Measurements from ENCODE around the gene RMDN3. TPM values are rescaled to one million over a fixed set of nuclear protein-coding genes. Genes with fewer than 3 reads are reported as not detected.

RMDN3 gene
- total and polyA plus RNA-seq, 2 of the 13 experiments (the other 11 are each of a cell fraction or from before 2014, with no cell fraction given), result 16.8 to 19.5 TPM

GRCh38 chr15:40793216-40793989 is 38.3 kb upstream of the RMDN3 start (continued):
- TF ChIP-seq ZSCAN5A (CRISPR knock-in tag; IDR thresholded peaks at IDR 0.05; ENCODE audit: borderline replicate concordance) (no peak), ZNF713 (CRISPR knock-in tag; IDR thresholded peaks at IDR 0.05) (no peak), ZNF432 (CRISPR knock-in tag; IDR thresholded peaks at IDR 0.05; ENCODE audit: borderline replicate concordance) (no peak), ZNF33A (CRISPR knock-in tag; IDR thresholded peaks at IDR 0.05; ENCODE audit: borderline replicate concordance) (no peak), RBM39 (IDR thresholded peaks at IDR 0.05; ENCODE audit: low read depth, low read length, poor library complexity, severe bottlenecking) (no peak), ZNF782 (CRISPR knock-in tag; IDR thresholded peaks at IDR 0.05; ENCODE audit: borderline replicate concordance) (no peak), ZNF460 (CRISPR knock-in tag; IDR thresholded peaks at IDR 0.05; ENCODE audit: borderline replicate concordance) (no peak), REPIN1 (CRISPR knock-in tag; IDR thresholded peaks at IDR 0.05; ENCODE audit: borderline replicate concordance, low read depth) (no peak), RCOR2 (CRISPR knock-in tag; IDR thresholded peaks at IDR 0.05) (peak; percentile 88; the same call in 1 of the 2 replicates), ZNF75D (CRISPR knock-in tag; IDR thresholded peaks at IDR 0.05; ENCODE audit: borderline replicate concordance) (no peak), GFI1 (CRISPR knock-in tag; IDR thresholded peaks at IDR 0.05; ENCODE audit: borderline replicate concordance) (peak; percentile 66; the same call in 1 of the 2 replicates), SSRP1 (CRISPR knock-in tag; IDR thresholded peaks at IDR 0.05) (no peak), KLF16 (CRISPR knock-in tag; IDR thresholded peaks at IDR 0.05) (0 out of 4 replicates have a peak, but pooled peaks of 1 of the 2 experiments have one; percentile 53), ZNF431 (CRISPR knock-in tag; IDR thresholded peaks at IDR 0.05; ENCODE audit: borderline replicate concordance, low read depth) (no peak), KDM3A (CRISPR knock-in tag; IDR thresholded peaks at IDR 0.05; ENCODE audit: low read depth) (no peak; the same call in 1 of the 2 replicates), ZFY (CRISPR knock-in tag; IDR thresholded peaks at IDR 0.05) (no peak), DNMT3B (CRISPR knock-in tag; conservative IDR thresholded peaks at IDR 0.05) (no peak), THAP9 (CRISPR knock-in tag; IDR thresholded peaks at IDR 0.05; ENCODE audit: borderline replicate concordance) (no peak), CBX1 (IDR thresholded peaks at IDR 0.05; ENCODE audit: low read depth) (no peak), PHB2 (IDR thresholded peaks at IDR 0.05; ENCODE audit: partially characterized antibody) (no peak), PPARG (CRISPR knock-in tag; conservative IDR thresholded peaks at IDR 0.05) (peak; percentile 99), MED1 (CRISPR knock-in tag; IDR thresholded peaks at IDR 0.05) (peak; percentile 86), NR2F6 (IDR thresholded peaks at IDR 0.05) (peak; percentile 95), NR2F6 (CRISPR knock-in tag; IDR thresholded peaks at IDR 0.05) (peak; percentile 95), KAT8 (CRISPR knock-in tag; IDR thresholded peaks at IDR 0.05) (0 out of 2 replicates have a peak, but pooled peaks have one; percentile 48), HMGA1 (CRISPR knock-in tag; conservative IDR thresholded peaks at IDR 0.05) (no peak), RXRA (CRISPR knock-in tag; IDR thresholded peaks at IDR 0.05) (peak; percentile 78; the same call in 1 of the 2 replicates), HNRNPUL1 (IDR thresholded peaks at IDR 0.05; ENCODE audit: low read depth, low read length) (no peak)

All from HepG2 (cell line).